Activated naive CD8-positive, alpha-beta T cell treated with anti-CD3 and anti-CD28 coated beads, Interleukin-2, amount 50 U/mL, for 24 hours (primary cell): ENCODE results near the gene ACACB.
A peak's percentile ranks its signal among the peaks of the same experiment; 100 is the strongest.

Experiments used
- ATAC-seq: fragments of 150-1000 bp; cut with Tn5 transposase; one replicate; pipeline ENCODE4 v1.10.0; 2021
- DNase-seq: peaks from one replicate; pipeline ENCODE4 v3.0.0; 2021
- H3K27ac Mint-ChIP-seq: one replicate; pipeline ENCODE4 v1.8.0; 2021; ENCODE audit warnings: mild to moderate bottlenecking, mixed read lengths
- H3K27me3 Mint-ChIP-seq: one replicate; pipeline ENCODE4 v1.8.0; 2021; ENCODE audit warnings: mixed read lengths
- H3K36me3 Mint-ChIP-seq: one replicate; pipeline ENCODE4 v1.8.0; 2021; ENCODE audit warnings: low read depth, mixed read lengths
- H3K4me1 Mint-ChIP-seq: one replicate; pipeline ENCODE4 v1.8.0; 2021; ENCODE audit warnings: mixed read lengths
- H3K4me3 Mint-ChIP-seq: one replicate; pipeline ENCODE4 v1.8.0; 2021; ENCODE audit warnings: mild to moderate bottlenecking, moderate library complexity, mixed read lengths
- H3K9me3 Mint-ChIP-seq: one replicate; pipeline ENCODE4 v1.8.0; 2021; ENCODE audit warnings: mixed read lengths

ACACB gene

DNA sequence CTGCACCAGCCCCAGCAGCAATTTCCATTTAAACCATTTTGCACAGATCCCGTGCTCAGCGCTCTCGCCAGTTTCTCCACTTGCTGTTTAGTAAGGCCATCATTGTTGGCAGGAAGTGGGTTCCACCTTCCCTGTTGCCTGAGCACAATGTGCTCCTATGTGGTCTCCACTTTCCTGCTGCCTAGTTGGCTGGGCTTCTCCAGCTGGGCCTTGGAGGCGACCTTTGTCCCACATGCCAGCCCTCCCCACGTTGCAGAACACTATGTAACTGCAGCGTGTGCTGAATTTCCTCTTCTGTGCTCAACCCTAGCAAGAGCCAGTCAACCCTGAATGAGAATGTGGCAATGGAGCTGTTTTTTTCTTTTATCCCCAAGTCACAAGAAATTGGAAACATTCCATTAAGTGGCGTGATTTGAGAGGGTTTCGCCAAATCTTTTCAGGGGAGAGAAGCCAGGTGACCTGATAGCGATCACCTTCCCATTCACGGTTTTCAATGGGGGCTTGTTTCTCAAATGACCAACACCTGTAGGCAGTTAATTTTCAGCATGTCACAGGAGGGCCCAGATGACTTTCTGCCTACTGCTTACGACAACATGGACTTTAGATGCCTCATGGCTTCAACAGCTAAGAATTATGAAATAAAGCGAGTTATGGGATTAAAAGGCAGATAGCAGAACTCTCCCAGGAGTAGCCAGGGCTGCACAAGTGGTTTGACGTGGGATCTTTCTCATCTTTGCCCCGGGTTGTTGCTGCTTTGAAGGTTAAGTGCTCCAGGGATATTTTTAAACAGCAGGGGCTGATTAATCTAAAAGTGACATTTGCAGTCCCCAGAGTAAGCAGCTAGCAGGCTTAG, at the start of gene ACACB:
Gene ACACB, plus strand, starts transcription at position 830 of the 853 bp plus-strand sequence. CDS start 22,819 bp downstream, outside the sequence.
- Mint-ChIP-seq H3K36me3 (no peaks in the 10 kb centered on the region), H3K4me1 (peaks cover 18% of the 10 kb centered on the region), H3K9me3 (no peaks in the 10 kb centered on the region), H3K27ac (no peak within 1 kb of the TSS), H3K27me3 (no peaks in the 10 kb centered on the region), H3K4me3 (no peak within 1 kb of the TSS)
- DNase-seq, result no peak
- no peak for ATAC-seq

DNA sequence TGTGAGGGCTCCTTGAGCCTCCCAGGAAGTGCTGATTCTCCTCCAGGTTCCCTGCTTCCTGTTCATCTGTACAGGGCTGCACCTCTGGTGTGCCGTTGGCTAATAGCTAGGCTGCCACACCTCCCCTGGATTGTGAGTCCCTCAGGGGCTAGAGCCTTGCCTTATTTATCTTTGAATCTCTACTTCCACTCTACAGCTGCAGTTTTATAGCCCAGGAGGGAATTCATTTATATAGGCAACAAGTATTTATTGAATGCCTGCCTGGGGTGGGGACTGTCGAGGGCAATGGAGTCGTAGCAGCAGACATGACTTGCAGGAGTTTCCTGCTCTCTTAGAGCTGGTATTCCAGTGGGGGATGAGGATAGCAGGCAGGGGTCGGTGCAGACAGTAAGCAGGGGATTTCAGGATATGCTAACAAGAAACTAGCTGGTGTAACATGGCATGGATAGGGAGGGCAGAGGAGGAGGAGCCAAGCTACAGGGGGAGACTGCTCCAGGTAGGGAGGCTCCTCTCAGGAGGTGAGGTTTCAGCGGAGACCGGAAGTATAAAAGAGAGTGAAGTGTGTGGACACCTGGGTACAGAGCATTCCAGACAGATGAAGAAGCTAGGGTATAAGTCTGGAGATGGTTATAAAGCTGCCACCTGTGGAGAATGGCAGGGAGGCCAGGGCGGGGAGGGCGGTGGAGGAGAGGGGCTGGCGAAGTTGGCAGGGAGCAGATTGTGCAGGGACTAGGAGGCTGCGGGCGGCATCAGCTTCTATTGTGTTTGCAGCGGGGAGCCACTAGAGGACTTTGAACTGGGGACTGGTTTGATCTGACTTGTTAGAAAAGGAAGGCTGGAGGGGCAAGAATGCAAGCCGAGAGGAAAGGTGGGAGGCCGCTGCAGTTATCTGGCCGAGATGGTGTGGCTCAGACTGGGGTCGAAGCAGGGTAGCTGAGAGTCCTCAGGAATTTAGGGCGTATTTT, 46.8 kb upstream of the ACACB start:
- Mint-ChIP-seq H3K4me3 (no peak overlapping the region), H3K36me3 (peaks cover 18% of the 10 kb centered on the region), H3K27ac (no peak overlapping the region), H3K27me3 (no peaks in the 10 kb centered on the region), H3K4me1 (no peaks in the 10 kb centered on the region), H3K9me3 (peaks cover under 1% of the 10 kb centered on the region)
- DNase-seq (no peak), ATAC-seq (no peak)

DNA sequence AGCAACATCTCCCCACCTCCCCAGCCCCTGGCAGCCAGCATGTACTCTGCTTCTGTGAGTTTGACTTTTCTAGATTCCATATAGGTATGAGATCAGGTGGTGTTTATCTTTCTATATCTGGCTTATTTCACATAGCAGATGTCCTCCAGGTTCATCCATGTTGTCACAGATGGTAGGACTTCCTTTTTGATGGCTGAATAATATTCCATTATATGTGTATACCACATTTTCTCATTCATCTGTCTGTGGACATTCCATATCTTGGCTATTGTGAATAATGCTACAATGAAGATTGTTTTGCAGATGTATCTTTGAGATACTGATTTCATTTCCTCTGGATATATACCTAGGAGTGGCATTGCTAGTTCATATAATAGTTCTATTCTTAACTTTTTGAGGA, 41.5 kb upstream of the ACACB start:
- Mint-ChIP-seq H3K27ac (no peak overlapping the region), H3K27me3 (no peaks in the 10 kb centered on the region), H3K4me3 (no peak overlapping the region), H3K4me1 (no peaks in the 10 kb centered on the region), H3K9me3 (peaks cover 13% of the 10 kb centered on the region), H3K36me3 (peaks cover 46% of the 10 kb centered on the region)
- no peak for DNase-seq
- no peak for ATAC-seq

DNA sequence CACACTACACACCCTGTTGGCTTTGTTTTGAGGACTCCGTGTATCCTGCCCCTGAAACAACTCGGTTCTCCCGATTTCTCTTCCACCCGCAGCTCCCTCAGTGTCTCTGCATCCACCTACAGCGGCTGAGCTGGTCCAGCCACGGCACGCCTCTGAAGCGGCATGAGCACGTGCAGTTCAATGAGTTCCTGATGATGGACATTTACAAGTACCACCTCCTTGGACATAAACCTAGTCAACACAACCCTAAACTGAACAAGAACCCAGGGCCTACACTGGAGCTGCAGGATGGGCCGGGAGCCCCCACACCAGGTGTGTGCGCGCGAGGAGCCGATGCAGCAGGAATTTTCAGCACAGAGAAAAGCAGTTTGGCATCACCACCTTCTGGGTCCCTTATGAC, 33.6 kb upstream of the ACACB start:
- ATAC-seq (no peak), DNase-seq (no peak)
- Mint-ChIP-seq H3K36me3 (peaks cover 31% of the 10 kb centered on the region), H3K9me3 (peaks cover 6% of the 10 kb centered on the region), H3K27me3 (no peaks in the 10 kb centered on the region), H3K4me3 (no peak overlapping the region), H3K4me1 (peaks cover 4% of the 10 kb centered on the region), H3K27ac (no peak overlapping the region)

DNA sequence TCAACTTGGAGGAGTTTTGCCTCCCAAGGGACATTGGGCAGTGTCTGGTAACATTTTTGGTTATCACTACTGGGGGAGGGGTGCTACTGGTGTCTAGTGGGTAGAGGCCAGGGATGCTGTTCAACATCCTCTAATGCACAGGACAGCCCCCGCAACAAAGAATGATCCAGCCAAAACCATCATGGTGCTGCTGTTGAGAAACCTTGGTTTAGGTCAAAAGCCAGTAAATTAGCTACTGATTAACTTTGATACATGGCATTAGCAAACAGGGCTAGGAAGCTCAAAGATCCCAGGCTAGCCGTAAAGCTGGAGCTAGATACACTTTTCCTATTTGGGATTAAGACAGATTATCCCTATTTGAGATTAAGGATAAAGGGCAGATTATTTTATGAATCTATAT, 32.0 kb upstream of the ACACB start:
- Mint-ChIP-seq H3K36me3 (peaks cover 25% of the 10 kb centered on the region), H3K27me3 (no peaks in the 10 kb centered on the region), H3K4me3 (no peak overlapping the region), H3K9me3 (no peaks in the 10 kb centered on the region), H3K27ac (no peak overlapping the region), H3K4me1 (peaks cover 4% of the 10 kb centered on the region)
- ATAC-seq (no peak), DNase-seq (no peak)

DNA sequence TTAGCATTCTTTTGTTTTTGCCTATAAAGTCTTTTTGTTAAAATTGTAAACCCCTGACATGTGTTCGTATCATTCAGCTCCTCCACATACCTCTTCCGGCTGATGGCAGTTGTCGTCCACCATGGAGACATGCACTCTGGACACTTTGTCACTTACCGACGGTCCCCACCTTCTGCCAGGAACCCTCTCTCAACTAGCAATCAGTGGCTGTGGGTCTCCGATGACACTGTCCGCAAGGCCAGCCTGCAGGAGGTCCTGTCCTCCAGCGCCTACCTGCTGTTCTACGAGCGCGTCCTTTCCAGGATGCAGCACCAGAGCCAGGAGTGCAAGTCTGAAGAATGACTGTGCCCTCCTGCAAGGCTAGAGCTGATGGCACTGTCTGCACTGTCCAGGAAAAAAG, 30.8 kb upstream of the ACACB start:
- peaks cover 28% of the 10 kb centered on the region for H3K36me3 Mint-ChIP-seq
- H3K4me1 Mint-ChIP-seq, result peaks cover 8% of the 10 kb centered on the region
- DNase-seq, result no peak
- H3K4me3 Mint-ChIP-seq, result no peak overlapping the region
- ATAC-seq, result no peak
- no peaks in the 10 kb centered on the region for H3K9me3 Mint-ChIP-seq
- no peaks in the 10 kb centered on the region for H3K27me3 Mint-ChIP-seq
- peak overlapping the region; percentile 23 for H3K27ac Mint-ChIP-seq

DNA sequence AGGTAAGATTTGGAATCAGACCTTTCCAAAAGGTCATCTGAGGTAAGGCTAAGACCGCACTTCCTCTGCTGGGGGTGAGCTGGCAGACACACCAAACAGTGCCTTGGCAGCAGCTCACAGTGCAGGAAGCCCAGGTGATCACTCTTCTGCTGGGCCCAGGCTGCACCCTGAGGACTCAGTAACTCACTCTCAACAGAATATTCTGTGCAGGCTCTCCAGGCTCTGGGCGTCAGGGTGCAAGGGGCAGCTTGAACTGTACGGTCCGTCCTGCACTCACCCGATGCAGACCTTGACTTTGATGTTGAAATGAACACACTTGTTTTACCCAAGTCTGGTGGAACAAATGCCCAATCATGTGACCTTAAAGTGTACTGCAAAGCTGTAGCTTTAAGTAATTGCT, 29.1 kb upstream of the ACACB start:
- no peaks in the 10 kb centered on the region for H3K27me3 Mint-ChIP-seq
- H3K4me3 Mint-ChIP-seq, result no peak overlapping the region
- ATAC-seq (peak; percentile 67), DNase-seq (no peak)
- peaks cover 23% of the 10 kb centered on the region for H3K4me1 Mint-ChIP-seq
- no peaks in the 10 kb centered on the region for H3K9me3 Mint-ChIP-seq
- peaks cover 28% of the 10 kb centered on the region for H3K36me3 Mint-ChIP-seq
- peak overlapping the region; percentile 14 for H3K27ac Mint-ChIP-seq

DNA sequence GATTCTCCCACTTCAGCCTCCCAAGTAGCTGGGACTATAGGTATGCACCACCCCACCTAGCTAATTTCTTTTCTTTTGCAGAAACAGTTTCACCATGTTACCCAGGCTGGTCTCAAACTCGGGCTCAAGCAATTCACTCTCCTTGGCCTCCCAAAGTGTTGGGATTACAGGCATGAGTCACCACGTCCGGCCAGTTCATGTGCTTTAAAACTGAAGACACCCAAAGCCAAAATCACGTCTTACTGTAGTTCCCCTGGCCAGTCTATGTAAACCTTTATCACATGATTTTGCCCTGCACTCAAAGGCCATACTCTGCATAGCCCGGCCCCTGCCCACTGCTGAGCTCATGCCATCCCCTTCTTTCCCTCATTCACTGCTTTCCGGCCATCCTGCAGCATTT, 27.6 kb upstream of the ACACB start:
- ATAC-seq (no peak), DNase-seq (no peak)
- Mint-ChIP-seq H3K4me1 (peaks cover 39% of the 10 kb centered on the region), H3K27me3 (no peaks in the 10 kb centered on the region), H3K36me3 (peaks cover 26% of the 10 kb centered on the region), H3K27ac (no peak overlapping the region), H3K9me3 (no peaks in the 10 kb centered on the region), H3K4me3 (no peak overlapping the region)

DNA sequence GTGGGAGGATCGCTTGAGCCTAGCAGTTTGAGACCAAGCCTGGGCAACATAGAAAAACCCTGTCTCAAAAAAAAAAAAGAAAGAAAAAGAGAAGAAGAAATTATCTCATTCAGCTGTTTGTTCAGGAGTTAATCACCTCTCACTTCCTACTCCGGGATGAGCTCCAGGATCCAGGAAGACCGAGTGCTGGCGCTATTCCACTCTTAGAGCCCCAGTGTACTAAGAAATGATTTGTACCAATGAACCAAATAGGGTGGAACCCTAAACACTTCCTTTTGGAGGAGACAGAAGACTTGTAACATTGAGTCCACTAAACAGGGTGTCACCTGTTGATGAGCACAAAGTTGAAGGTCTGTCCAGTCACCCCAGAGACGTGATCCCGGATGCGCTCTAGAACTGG, 26.7 kb upstream of the ACACB start:
- no peaks in the 10 kb centered on the region for H3K9me3 Mint-ChIP-seq
- H3K36me3 Mint-ChIP-seq, result peaks cover 26% of the 10 kb centered on the region
- DNase-seq (no peak), ATAC-seq (no peak)
- no peak overlapping the region for H3K4me3 Mint-ChIP-seq
- no peaks in the 10 kb centered on the region for H3K27me3 Mint-ChIP-seq
- H3K27ac Mint-ChIP-seq, result no peak overlapping the region
- H3K4me1 Mint-ChIP-seq, result peaks cover 39% of the 10 kb centered on the region

DNA sequence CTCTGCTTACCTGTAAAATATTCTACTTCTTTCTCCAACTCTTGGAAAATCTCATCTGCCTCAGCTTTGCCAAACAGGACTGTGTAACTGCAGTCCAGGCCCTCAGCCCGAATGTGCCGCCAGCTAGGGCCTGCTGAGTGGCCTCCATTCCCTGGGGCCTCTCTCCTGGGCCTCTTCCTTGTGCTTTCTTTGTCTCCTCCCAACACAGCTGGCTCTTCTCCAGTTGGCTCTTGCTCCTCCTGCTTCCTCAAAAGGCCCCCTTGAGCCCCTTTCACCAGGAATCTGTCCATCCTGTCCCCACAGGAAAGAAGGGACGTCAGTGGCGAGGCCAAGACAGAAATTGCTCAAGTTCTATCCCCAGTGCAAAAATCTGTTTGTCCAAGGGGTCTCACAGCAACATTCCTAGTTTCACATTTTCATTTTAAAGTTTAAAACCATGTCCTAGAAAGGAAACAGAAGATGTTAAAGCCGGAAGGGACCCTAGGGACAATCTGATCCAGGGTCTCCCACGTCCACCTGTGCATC, 23.8 kb upstream of the ACACB start:
- peak overlapping the region; percentile 90 for H3K27ac Mint-ChIP-seq
- no peaks in the 10 kb centered on the region for H3K9me3 Mint-ChIP-seq
- DNase-seq (no peak), ATAC-seq (no peak)
- H3K4me3 Mint-ChIP-seq, result peak overlapping the region; percentile 90
- H3K4me1 Mint-ChIP-seq, result peaks cover 39% of the 10 kb centered on the region
- H3K36me3 Mint-ChIP-seq, result peaks cover 26% of the 10 kb centered on the region
- H3K27me3 Mint-ChIP-seq, result no peaks in the 10 kb centered on the region

DNA sequence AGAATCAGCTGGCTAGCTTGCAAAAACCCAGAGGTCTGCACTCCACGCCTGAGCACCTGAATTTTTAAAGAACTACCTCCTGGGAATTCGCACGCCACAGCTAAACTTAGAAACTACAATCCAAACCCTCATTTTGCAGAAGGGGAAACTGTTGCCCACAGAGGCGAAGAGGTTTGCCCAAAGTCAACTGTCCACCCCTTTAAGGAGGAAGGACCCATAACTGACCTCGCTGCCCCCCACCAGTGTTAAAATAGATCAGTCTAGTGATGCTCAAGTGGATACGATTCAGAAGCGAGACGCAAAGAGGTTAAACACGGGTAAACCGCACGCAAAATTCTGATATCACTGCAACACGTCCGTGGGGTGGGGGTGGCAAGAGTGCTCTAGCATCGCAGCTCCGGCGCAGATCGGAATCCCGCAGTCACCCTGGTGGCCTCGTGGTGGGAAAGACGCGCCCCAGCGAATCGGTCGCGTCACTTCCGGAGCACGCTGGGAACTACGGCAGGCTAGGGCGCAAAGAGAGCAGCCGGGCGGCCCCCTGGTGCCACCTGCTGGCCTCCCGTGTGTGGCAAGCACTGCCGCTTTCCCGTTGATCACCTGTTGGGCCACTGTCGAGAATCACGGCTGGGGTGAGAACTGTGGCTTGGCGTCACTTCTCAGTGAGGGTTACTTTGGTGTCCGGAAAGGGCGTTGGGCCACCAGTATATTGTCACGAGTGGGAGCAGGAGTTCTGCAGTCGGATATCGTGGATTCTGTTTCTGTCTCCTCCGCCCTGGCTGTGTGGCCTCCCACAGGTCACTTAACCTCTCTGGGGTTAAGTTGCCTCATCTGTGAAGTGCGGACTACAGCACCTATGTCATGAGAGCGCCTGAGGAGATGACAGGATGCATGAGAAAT, 23.1 kb upstream of the ACACB start, which contains the start of gene ALKBH2:
Gene ALKBH2, minus strand, starts transcription at position 451 of the 897 bp plus-strand sequence. CDS start 686 bp downstream, outside the sequence.
- peaks cover 26% of the 10 kb centered on the region for H3K36me3 Mint-ChIP-seq
- no peaks in the 10 kb centered on the region for H3K27me3 Mint-ChIP-seq
- H3K4me1 Mint-ChIP-seq, result peaks cover 41% of the 10 kb centered on the region
- DNase-seq, result peak; percentile 95
- H3K9me3 Mint-ChIP-seq, result no peaks in the 10 kb centered on the region
- peak within 1 kb of the TSS; percentile 90 for H3K4me3 Mint-ChIP-seq
- peak; percentile 78 for ATAC-seq
- H3K27ac Mint-ChIP-seq, result peak within 1 kb of the TSS; percentile 90

DNA sequence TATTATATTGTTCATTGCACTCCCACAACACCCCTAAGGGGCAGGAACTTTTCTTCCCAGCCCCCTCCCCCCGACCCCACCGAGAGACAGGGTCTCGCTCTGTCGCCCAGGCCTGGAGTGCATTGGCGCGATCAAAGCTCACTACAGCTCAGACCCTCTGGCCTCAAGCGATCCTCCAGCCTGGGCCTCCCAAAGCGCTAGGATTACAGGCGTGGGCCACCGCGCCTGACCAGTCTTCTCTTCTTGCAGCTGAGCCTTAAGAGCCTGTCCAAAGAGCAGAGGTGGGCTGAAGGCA, 19.3 kb upstream of the ACACB start:
- Mint-ChIP-seq H3K27ac (no peak overlapping the region), H3K4me3 (peak overlapping the region; percentile 85), H3K9me3 (no peaks in the 10 kb centered on the region), H3K4me1 (peaks cover 43% of the 10 kb centered on the region), H3K27me3 (no peaks in the 10 kb centered on the region), H3K36me3 (peaks cover 35% of the 10 kb centered on the region)
- DNase-seq, result no peak
- ATAC-seq, result no peak

DNA sequence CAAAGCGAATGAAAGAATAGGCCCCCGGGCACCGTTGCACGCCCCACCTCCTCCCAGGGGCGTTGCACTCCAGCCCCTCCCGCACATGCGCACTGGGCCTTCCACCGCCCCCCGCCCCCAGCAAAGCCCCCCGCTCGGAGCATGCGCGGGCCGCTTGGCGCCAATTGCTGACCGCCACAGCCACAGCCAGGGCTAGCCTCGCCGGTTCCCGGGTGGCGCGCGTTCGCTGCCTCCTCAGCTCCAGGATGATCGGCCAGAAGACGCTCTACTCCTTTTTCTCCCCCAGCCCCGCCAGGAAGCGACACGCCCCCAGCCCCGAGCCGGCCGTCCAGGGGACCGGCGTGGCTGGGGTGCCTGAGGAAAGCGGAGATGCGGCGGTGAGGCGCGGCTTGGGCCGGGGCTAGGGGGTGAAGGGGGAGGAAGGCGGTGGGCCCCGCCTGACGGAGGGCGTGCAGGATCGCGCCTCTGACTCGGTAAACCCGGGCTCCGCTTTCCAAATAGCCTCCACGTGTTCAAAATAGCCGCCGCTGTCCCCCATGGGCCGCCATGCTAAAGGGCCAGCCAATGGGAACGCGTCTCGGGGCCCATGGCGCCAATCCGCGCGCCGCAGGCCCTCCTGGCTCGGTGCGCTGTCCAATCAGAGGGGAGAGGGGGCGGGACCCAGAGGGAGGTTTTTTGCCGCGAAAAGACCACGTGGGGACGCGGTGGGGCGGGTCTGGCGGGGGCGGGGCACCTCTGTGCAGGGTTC, 18.8 kb upstream of the ACACB start, which contains the start of gene UNG:
Gene UNG, plus strand, starts transcription at position 163 of the 748 bp plus-strand sequence. Its CDS starts 83 bp downstream, at position 246.
- H3K27me3 Mint-ChIP-seq, result no peaks in the 10 kb centered on the region
- peaks cover 33% of the 10 kb centered on the region for H3K36me3 Mint-ChIP-seq
- H3K27ac Mint-ChIP-seq, result peak within 1 kb of the TSS; percentile 86
- H3K4me1 Mint-ChIP-seq, result peaks cover 38% of the 10 kb centered on the region
- H3K4me3 Mint-ChIP-seq, result peak within 1 kb of the TSS; percentile 85
- no peaks in the 10 kb centered on the region for H3K9me3 Mint-ChIP-seq
- DNase-seq (peak; percentile 96), ATAC-seq (peak; percentile 94)
